T-helper 22 cell (primary cell): ENCODE results near the gene IGSF8.

Experiments
- DNase-seq: peaks from one replicate; pipeline ENCODE4 v3.0.0-alpha.2; 2020; ENCODE audit warnings: low read depth

The IGSF8 gene

GRCh38 chr1:160086456-160086892 lies 11.9 kb downstream of the IGSF8 start:
- DNase-seq, result no peak

GRCh38 chr1:160085686-160086455 lies 12.5 kb downstream of the IGSF8 start:
- DNase-seq, result peak; percentile 27

- no peak for DNase-seq
These were observed 13.6 kb downstream of the IGSF8 start for GRCh38 chr1:160084771-160085321.

- DNase-seq, result peak; percentile 44
These were observed 14.2 kb downstream of the IGSF8 start for GRCh38 chr1:160083968-160084770.

- DNase-seq, result no peak
These were observed 15.5 kb downstream of the IGSF8 start for GRCh38 chr1:160082926-160083325.

- DNase-seq, result no peak
These were observed 15.9 kb downstream of the IGSF8 start for GRCh38 chr1:160082487-160082886.

- no peak for DNase-seq
These were observed 17.0 kb downstream of the IGSF8 start, which contains the start of gene KCNJ9 for GRCh38 chr1:160081261-160081936. Gene KCNJ9, plus strand, starts transcription at chr1:160081538. Its CDS starts 2,493 bp downstream, at chr1:160084031.

GRCh38 chr1:160080381-160081100 lies 17.9 kb downstream of the IGSF8 start:
- DNase-seq, result no peak

- no peak for DNase-seq
These were observed 19.0 kb downstream of the IGSF8 start for GRCh38 chr1:160079448-160079847.

- no peak for DNase-seq
These were observed 19.8 kb downstream of the IGSF8 start for GRCh38 chr1:160078512-160079195.

GRCh38 chr1:160077486-160077885 lies 20.9 kb downstream of the IGSF8 start:
- no peak for DNase-seq

GRCh38 chr1:160076295-160076694 lies 22.1 kb downstream of the IGSF8 start:
- no peak for DNase-seq

- DNase-seq, result no peak
These were observed 22.6 kb downstream of the IGSF8 start for GRCh38 chr1:160075836-160076235.

GRCh38 chr1:160074865-160075264 lies 23.6 kb downstream of the IGSF8 start:
- DNase-seq, result no peak

GRCh38 chr1:160071289-160071688 lies 27.1 kb downstream of the IGSF8 start:
- no peak for DNase-seq

- peak; percentile 58 for DNase-seq
These were observed 27.9 kb downstream of the IGSF8 start for GRCh38 chr1:160070243-160071163.

GRCh38 chr1:160069460-160070231 lies 28.8 kb downstream of the IGSF8 start, which contains the start of gene KCNJ10:
Gene KCNJ10, minus strand, starts transcription at chr1:160070160. Its CDS starts 27,628 bp downstream, at chr1:160042532.
- DNase-seq, result no peak

GRCh38 chr1:160068225-160068624 lies 30.2 kb downstream of the IGSF8 start:
- no peak for DNase-seq
